GM12872 (cell line): ENCODE results near the gene DPYSL3.
A peak's percentile ranks its signal among the peaks of the same experiment; 100 is the strongest.

Experiments
- CTCF ChIP-seq: IDR thresholded peaks from 3 replicates; pipeline ENCODE4 v1.5.1; 2011; ENCODE audit warnings: low read depth, mild to moderate bottlenecking, low read length, moderate library complexity; ENCODE audit not compliant: insufficient read depth

Gene DPYSL3

GRCh38 chr5:147466360-147466980 is 43.4 kb downstream of the DPYSL3 start:
- TF ChIP-seq CTCF: no peak

GRCh38 chr5:147465747-147466146 is 44.1 kb downstream of the DPYSL3 start:
- no peak for TF ChIP-seq CTCF

- peak; percentile 44 for TF ChIP-seq CTCF
Observed at GRCh38 chr5:147464211-147464610, 45.7 kb downstream of the DPYSL3 start.

GRCh38 chr5:147461915-147462314 is 48.0 kb downstream of the DPYSL3 start:
- no peak for TF ChIP-seq CTCF

- TF ChIP-seq CTCF: no peak
Observed at GRCh38 chr5:147460380-147460779, 49.5 kb downstream of the DPYSL3 start.

GRCh38 chr5:147458581-147458980 is 51.3 kb downstream of the DPYSL3 start:
- TF ChIP-seq CTCF: no peak

GRCh38 chr5:147455822-147456450 is 53.9 kb downstream of the DPYSL3 start:
- no peak for TF ChIP-seq CTCF
